ENCODE data around the gene TCF21. TPM values are rescaled to one million over a fixed set of nuclear protein-coding genes. Genes with fewer than 3 reads are reported as not detected.

TCF21 gene
- total and polyA plus RNA-seq, 2 of the 4 experiments (the other 2 are of a cell fraction) = 6.6 to 10.0 TPM

DNA sequence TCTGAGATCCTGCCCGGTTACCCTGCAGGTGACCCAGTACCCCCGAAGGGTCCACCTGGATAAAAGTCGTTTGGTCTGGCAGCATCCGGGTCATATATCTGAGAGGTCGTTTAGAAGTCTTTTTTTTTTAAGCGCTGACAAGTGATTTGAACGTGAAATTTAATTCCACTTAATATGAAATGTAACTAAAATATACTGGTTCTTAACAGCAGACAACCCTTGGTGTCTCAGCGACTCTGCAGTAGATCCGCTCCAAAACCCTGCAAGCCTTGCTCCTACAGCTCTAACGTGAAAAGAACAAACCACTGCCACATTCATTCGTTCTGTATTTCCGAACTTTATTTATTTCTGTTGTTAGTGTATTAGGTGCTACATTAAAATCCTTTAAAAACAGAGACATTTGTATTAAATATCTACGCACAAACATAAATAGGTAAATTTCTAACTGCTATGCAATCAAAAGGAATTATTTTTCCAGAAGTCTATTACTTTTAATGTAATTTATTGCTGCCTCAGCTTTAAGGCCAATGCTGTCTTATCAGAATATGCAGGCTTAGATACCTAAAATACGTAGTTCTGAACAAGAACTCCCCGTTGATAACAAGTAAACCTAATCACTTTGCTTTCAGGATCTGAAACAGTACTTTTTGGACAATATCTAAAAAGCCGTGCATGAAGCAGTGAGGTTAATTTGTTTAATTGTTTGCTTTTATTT, 33.5 kb upstream of the TCF21 start:
- H3K36me3 ChIP-seq (ENCODE audit: control insufficient read depth, insufficient read depth, low read length) = no peaks in the 10 kb centered on the region
- intact Hi-C loops (cut with micrococcal nuclease) = no loop called here

More for the DNA sequence above, 33.5 kb upstream of the TCF21 start:
- dilution Hi-C loops (cut with HindIII; ENCODE audit: low sequenced_read_pairs, unreplicated experiment) (no loop called here), in situ Hi-C loops (cut with MboI; ENCODE audit: low sequenced_read_pairs) (no loop called here)
- H4K91ac ChIP-seq (ENCODE audit: insufficient read depth, low read depth, low read length) = no peak overlapping the region
- H2AK5ac ChIP-seq (ENCODE audit: low read depth, low read length) = no peak overlapping the region
- no peak overlapping the region for H3K14ac ChIP-seq (replicated peaks; ENCODE audit: low read depth, low read length)
- no peak overlapping the region for H3K4me3 ChIP-seq (ENCODE audit: insufficient read depth, low read depth, low read length)
- BruUV-seq (replicated peaks) = no TSS peak
- H3K4ac ChIP-seq (ENCODE audit: low read depth, low read length) = no peak overlapping the region
- no peak overlapping the region for H3K18ac ChIP-seq (ENCODE audit: low read depth, low read length)
- H3K79me1 ChIP-seq (ENCODE audit: low read depth in 1 of 2, low read length in 2 of 2) = no peaks in the 10 kb centered on the region
- peak overlapping the region; percentile 78 for H3K4me2 ChIP-seq (ENCODE audit: low read depth, low read length)
- no peaks in the 10 kb centered on the region for H3K27me3 ChIP-seq (ENCODE audit: control insufficient read depth, insufficient read depth, low read length)
- H2BK15ac ChIP-seq (ENCODE audit: low read depth, low read length) = no peak overlapping the region
- H3K9ac ChIP-seq (ENCODE audit: low read depth, low read length) = no peak overlapping the region
- no peak overlapping the region for H2BK5ac ChIP-seq (ENCODE audit: low read depth, low read length, poor library complexity, severe bottlenecking)
- H2BK20ac ChIP-seq (ENCODE audit: low read depth, low read length) = no peak overlapping the region
- ChIA-PET POLR2A (ENCODE audit: unreplicated experiment) (no interaction called here), CTCF (no interaction called here)
- H3K23ac ChIP-seq (ENCODE audit: low read depth, low read length) = no peak overlapping the region
- no peaks in the 10 kb centered on the region for H3K4me1 ChIP-seq (ENCODE audit: control insufficient read depth, insufficient read depth, low read length)
- no peaks in the 10 kb centered on the region for H3K9me3 ChIP-seq (ENCODE audit: control insufficient read depth, insufficient read depth, low read length)
- H3K56ac ChIP-seq (ENCODE audit: extremely low read depth, insufficient read depth, low read length) = no peak overlapping the region
- no peak overlapping the region for H4K5ac ChIP-seq (ENCODE audit: low read depth, low read length)
- H2AFZ ChIP-seq (replicated peaks; ENCODE audit: low read length, poor library complexity) = peak overlapping the region; percentile 84
- no CpG with 5 or more reads among the region's 16 CpGs for WGBS, 2 experiments (ENCODE audit: extremely low coverage in 2 of 2, insufficient read length in 1 of 2)
- H2BK120ac ChIP-seq (ENCODE audit: low read depth, low read length) = no peak overlapping the region
- H3K9me1 ChIP-seq (ENCODE audit: insufficient read depth, low read length) = no peaks in the 10 kb centered on the region
- no peak overlapping the region for H4K8ac ChIP-seq (ENCODE audit: low read depth in 2 of 2, low read length in 2 of 2)
- H2AK9ac ChIP-seq (replicated peaks; ENCODE audit: low read depth, low read length, poor library complexity) = no peak overlapping the region
- no peak overlapping the region for H3K27ac ChIP-seq (ENCODE audit: insufficient read depth, low read length)
- DNase-seq (no peak), ATAC-seq (ENCODE audit: low read depth) (no peak)
- TF ChIP-seq BHLHE40 (IDR thresholded peaks at IDR 0.05; ENCODE audit: low read depth, low read length) (no peak), FOS (IDR thresholded peaks at IDR 0.05; ENCODE audit: low read depth, low read length) (no peak), MAZ (IDR thresholded peaks at IDR 0.05; ENCODE audit: borderline replicate concordance, low read depth, low read length) (no peak), NFE2L2 (IDR thresholded peaks at IDR 0.05; ENCODE audit: low read depth, low read length) (no peak)
- TF ChIP-seq, protein P1, sequence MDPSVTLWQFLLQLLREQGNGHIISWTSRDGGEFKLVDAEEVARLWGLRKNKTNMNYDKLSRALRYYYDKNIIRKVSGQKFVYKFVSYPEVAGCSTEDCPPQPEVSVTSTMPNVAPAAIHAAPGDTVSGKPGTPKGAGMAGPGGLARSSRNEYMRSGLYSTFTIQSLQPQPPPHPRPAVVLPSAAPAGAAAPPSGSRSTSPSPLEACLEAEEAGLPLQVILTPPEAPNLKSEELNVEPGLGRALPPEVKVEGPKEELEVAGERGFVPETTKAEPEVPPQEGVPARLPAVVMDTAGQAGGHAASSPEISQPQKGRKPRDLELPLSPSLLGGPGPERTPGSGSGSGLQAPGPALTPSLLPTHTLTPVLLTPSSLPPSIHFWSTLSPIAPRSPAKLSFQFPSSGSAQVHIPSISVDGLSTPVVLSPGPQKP (IDR thresholded peaks at IDR 0.05; ENCODE audit: borderline replicate concordance, low read depth, low read length) = no peak
- H4K20me1 ChIP-seq (ENCODE audit: insufficient read depth, low read length) = no peaks in the 10 kb centered on the region

Measured in IMR-90 (cell line).